ENCODE results near the gene SPCS1.

GRCh38 chr3:52685285-52685708 lies 20.6 kb upstream of the SPCS1 start:
- TF ChIP-seq CTCF (IDR thresholded peaks at IDR 0.05), result peak in 1 of 6 experiments; percentile 2
- no peak for TF ChIP-seq POLR2A (IDR thresholded peaks at IDR 0.05)
